ENCODE results near the gene B4GALT6. TPM values are rescaled to one million over a fixed set of nuclear protein-coding genes. Genes with fewer than 3 reads are reported as not detected.

The B4GALT6 gene
- total RNA-seq, 1 donor from 2014 or later: 9.0 TPM

- DNase-seq (ENCODE audit: missing footprints): no peak
- no peak for ATAC-seq
- intact Hi-C loops (cut with DNase I): no loop called here
These were observed 98.4 kb downstream of the B4GALT6 start for GRCh38 chr18:31585991-31586390.

GRCh38 chr18:31583185-31583854, 101.1 kb downstream of the B4GALT6 start:
- intact Hi-C loops (cut with DNase I): no loop called here
- no peak for DNase-seq (ENCODE audit: missing footprints)
- no peak for ATAC-seq

- intact Hi-C loops (cut with DNase I): no loop called here
- ATAC-seq (no peak), DNase-seq (ENCODE audit: missing footprints) (no peak)
These were observed 102.7 kb downstream of the B4GALT6 start for GRCh38 chr18:31581498-31582197.

- DNase-seq (ENCODE audit: missing footprints) (no peak), ATAC-seq (no peak)
- intact Hi-C loops (cut with DNase I): loop anchor here (5.0 kb wide), 1 partner anchor 33 kb away; no protein-coding TSS in a partner anchor
These were observed 105.0 kb downstream of the B4GALT6 start for GRCh38 chr18:31579375-31579774.

GRCh38 chr18:31578126-31578525, 106.3 kb downstream of the B4GALT6 start:
- ATAC-seq: no peak
- intact Hi-C loops (cut with DNase I): loop anchor here (5.0 kb wide), 1 partner anchor 34 kb away; no protein-coding TSS in a partner anchor
- DNase-seq (ENCODE audit: missing footprints): no peak

GRCh38 chr18:31577195-31577594, 107.2 kb downstream of the B4GALT6 start:
- no peak for ATAC-seq
- intact Hi-C loops (cut with DNase I): loop anchor here (5.0 kb wide), 1 partner anchor 35 kb away; no protein-coding TSS in a partner anchor

GRCh38 chr18:31576670-31577069, 107.7 kb downstream of the B4GALT6 start:
- intact Hi-C loops (cut with DNase I): loop anchor here (5.0 kb wide), 1 partner anchor 36 kb away; no protein-coding TSS in a partner anchor
- no peak for ATAC-seq

More at GRCh38 chr18:31577195-31577594, 107.2 kb downstream of the B4GALT6 start:
- no peak for DNase-seq (ENCODE audit: missing footprints)

GRCh38 chr18:31575515-31576257, 108.7 kb downstream of the B4GALT6 start:
- ATAC-seq: no peak
- no peak for DNase-seq (ENCODE audit: missing footprints)
- intact Hi-C loops (cut with DNase I): loop anchor here (5.0 kb wide), 1 partner anchor 37 kb away; no protein-coding TSS in a partner anchor

More at GRCh38 chr18:31576670-31577069, 107.7 kb downstream of the B4GALT6 start:
- no peak for DNase-seq (ENCODE audit: missing footprints)

GRCh38 chr18:31574359-31574758, 110.0 kb downstream of the B4GALT6 start:
- intact Hi-C loops (cut with DNase I): no loop called here
- ATAC-seq: no peak
- no peak for DNase-seq (ENCODE audit: missing footprints)

Other genes with a start within 250 kb of the B4GALT6 start
- not detected for gene DSG3, start 236.8 kb downstream of the B4GALT6 start, total RNA-seq
- gene DSG2, start 186.4 kb downstream of the B4GALT6 start, total RNA-seq: 35.7 TPM
- gene TTR, start 92.7 kb downstream of the B4GALT6 start, total RNA-seq: not detected
- not detected for gene SLC25A52, start 76.3 kb upstream of the B4GALT6 start, total RNA-seq

Measured in Right ventricle myocardium inferior (tissue), 1 donor.